Neural cell (in vitro differentiated cells): Measurements from ENCODE around the gene GNAQ. TPM values are rescaled to one million over a fixed set of nuclear protein-coding genes. Genes with fewer than 3 reads are reported as not detected.

ENCODE experiments used
- H2AFZ ChIP-seq: fragments of 200-600, 300-800 bp; sonication (generic), shearing (Covaris generic); 2 replicates; pipeline ENCODE4 v1.6.0; 2014; ENCODE audit warnings: low read depth, mild to moderate bottlenecking, antibody characterized with exemption, low read length, moderate library complexity
- H3F3A ChIP-seq: fragments of 200-600 bp; shearing (Covaris generic); 2 replicates; pipeline ENCODE4 v1.6.1; 2016; ENCODE audit warnings: mild to moderate bottlenecking, moderate library complexity, mixed read lengths, antibody characterized with exemption, low read length; ENCODE audit not compliant: insufficient read depth, poor library complexity, severe bottlenecking
- H3K27ac ChIP-seq: fragments of 200-600, 300-800 bp; sonication (generic), shearing (Covaris generic); 2 replicates; pipeline ENCODE4 v1.5.1; 2014; ENCODE audit warnings: mild to moderate bottlenecking, low read length, moderate library complexity
- H3K27me3 ChIP-seq: fragments of 300-800, 200-600 bp; sonication (generic), shearing (Covaris generic); 2 replicates; pipeline ENCODE4 v1.6.0; 2014; ENCODE audit warnings: mild to moderate bottlenecking, low read depth, low read length, moderate library complexity; ENCODE audit not compliant: insufficient read depth
- H3K36me3 ChIP-seq: fragments of 300-800, 200-600 bp; sonication (generic), shearing (Covaris generic); 2 replicates; pipeline ENCODE4 v1.5.1; 2014; ENCODE audit warnings: mild to moderate bottlenecking, antibody characterized with exemption, low read length, moderate library complexity; ENCODE audit not compliant: insufficient read depth
- H3K4me2 ChIP-seq: fragments of 300-800, 200-600 bp; sonication (generic), shearing (Covaris generic); 2 replicates; pipeline ENCODE4 v1.6.0; 2014; ENCODE audit warnings: mild to moderate bottlenecking, low read length
- H3K4me3 ChIP-seq: fragments of 300-800, 200-600 bp; sonication (generic), shearing (Covaris generic); 2 replicates; pipeline ENCODE4 v1.5.1; 2014; ENCODE audit warnings: mild to moderate bottlenecking, low read length, moderate library complexity
- H3K79me2 ChIP-seq: fragments of 200-600 bp; shearing (Covaris generic); replicated peaks from 2 replicates; pipeline ENCODE4 v1.6.0; 2014; ENCODE audit warnings: mild to moderate bottlenecking, low read length, moderate library complexity; ENCODE audit not compliant: insufficient read depth
- H3K9ac ChIP-seq: fragments of 300-800, 200-600 bp; sonication (generic), shearing (Covaris generic); 2 replicates; pipeline ENCODE4 v1.6.1; 2016; ENCODE audit warnings: mild to moderate bottlenecking, low read length, mixed read lengths
- H3K9me2 ChIP-seq: fragments of 200-600 bp; shearing (Covaris generic); 2 replicates; pipeline ENCODE4 v1.6.1; 2016; ENCODE audit warnings: mild to moderate bottlenecking, low read length, mixed read lengths; ENCODE audit not compliant: insufficient read depth
- H3K9me3 ChIP-seq: fragments of 200-600, 300-800 bp; sonication (generic), shearing (Covaris generic); 2 replicates; pipeline ENCODE4 v1.6.1; 2016; ENCODE audit warnings: mild to moderate bottlenecking, mixed run types, low read length, moderate library complexity, mixed read lengths
- H4K20me1 ChIP-seq: fragments of 200-600 bp; shearing (Covaris generic); 2 replicates; pipeline ENCODE4 v1.6.1; 2016; ENCODE audit warnings: mild to moderate bottlenecking, mixed run types; ENCODE audit not compliant: insufficient read depth
- CTCF ChIP-seq: fragments of 450-650 bp; IDR thresholded peaks from 2 replicates; pipeline ENCODE4 v1.5.1; 2014; ENCODE audit warnings: antibody characterized with exemption, mild to moderate bottlenecking, moderate library complexity; ENCODE audit not compliant: poor library complexity, severe bottlenecking
- EP300 ChIP-seq: fragments of 450-650 bp; conservative IDR thresholded peaks from 2 replicates; pipeline ENCODE4 v1.6.1; 2014; ENCODE audit warnings: antibody characterized with exemption, mild to moderate bottlenecking, moderate library complexity; ENCODE audit not compliant: poor library complexity, severe bottlenecking
- EZH2 ChIP-seq: fragments of 200-600, 300-800 bp; shearing (Covaris generic), sonication (generic); IDR thresholded peaks from 2 replicates; pipeline ENCODE4 v1.6.1; 2014; ENCODE audit warnings: antibody characterized with exemption, low read length, borderline replicate concordance, mild to moderate bottlenecking; ENCODE audit not compliant: insufficient read depth, poor library complexity, severe bottlenecking
- MXI1 ChIP-seq: fragments of 450-650 bp; conservative IDR thresholded peaks from 2 replicates; pipeline ENCODE4 v1.6.1; 2014; ENCODE audit warnings: antibody characterized with exemption, mild to moderate bottlenecking; ENCODE audit not compliant: poor library complexity, severe bottlenecking
- POLR2AphosphoS5 ChIP-seq: IDR thresholded peaks from 2 replicates; pipeline ENCODE4 v1.6.1; 2012
- RAD21 ChIP-seq: fragments of 450-650 bp; conservative IDR thresholded peaks from 2 replicates; pipeline ENCODE4 v1.6.1; 2014; ENCODE audit warnings: antibody characterized with exemption, mild to moderate bottlenecking, moderate library complexity
- SMC3 ChIP-seq: fragments of 450-650 bp; conservative IDR thresholded peaks from 2 replicates; pipeline ENCODE4 v1.6.1; 2014; ENCODE audit warnings: antibody characterized with exemption, mild to moderate bottlenecking, moderate library complexity; ENCODE audit not compliant: poor library complexity
- TAF1 ChIP-seq: IDR thresholded peaks from 2 replicates; pipeline ENCODE4 v1.6.1; 2012; ENCODE audit warnings: low read depth
- polyA plus RNA-seq: library from polyadenylated mRNA; depleted of rRNA; stranded (reverse); fragments of >200 nt; gene quantifications from 2 replicates; pipeline ENCODE4 v1.2.3, GENCODE V29; 2014
- TF ChIP-seq, protein P1 (sequence below): IDR thresholded peaks from 2 replicates; pipeline ENCODE4 v1.6.1; 2012; ENCODE audit warnings: borderline replicate concordance

The GNAQ gene
- polyA plus RNA-seq, 1 donor from 2014 or later, result 86.7 TPM

- no peaks in the 10 kb centered on the region for H3F3A ChIP-seq
- H3K36me3 ChIP-seq, result no peaks in the 10 kb centered on the region
- no peaks in the 10 kb centered on the region for H4K20me1 ChIP-seq
- no peak overlapping the region for H3K4me2 ChIP-seq
- TF ChIP-seq RAD21, result no peak
- TF ChIP-seq EP300, result no peak
- TF ChIP-seq SMC3, result no peak
- TF ChIP-seq TAF1, result no peak
- no peak for TF ChIP-seq MXI1
- TF ChIP-seq POLR2AphosphoS5, result no peak
- no peak for TF ChIP-seq CTCF
- TF ChIP-seq, protein P1, sequence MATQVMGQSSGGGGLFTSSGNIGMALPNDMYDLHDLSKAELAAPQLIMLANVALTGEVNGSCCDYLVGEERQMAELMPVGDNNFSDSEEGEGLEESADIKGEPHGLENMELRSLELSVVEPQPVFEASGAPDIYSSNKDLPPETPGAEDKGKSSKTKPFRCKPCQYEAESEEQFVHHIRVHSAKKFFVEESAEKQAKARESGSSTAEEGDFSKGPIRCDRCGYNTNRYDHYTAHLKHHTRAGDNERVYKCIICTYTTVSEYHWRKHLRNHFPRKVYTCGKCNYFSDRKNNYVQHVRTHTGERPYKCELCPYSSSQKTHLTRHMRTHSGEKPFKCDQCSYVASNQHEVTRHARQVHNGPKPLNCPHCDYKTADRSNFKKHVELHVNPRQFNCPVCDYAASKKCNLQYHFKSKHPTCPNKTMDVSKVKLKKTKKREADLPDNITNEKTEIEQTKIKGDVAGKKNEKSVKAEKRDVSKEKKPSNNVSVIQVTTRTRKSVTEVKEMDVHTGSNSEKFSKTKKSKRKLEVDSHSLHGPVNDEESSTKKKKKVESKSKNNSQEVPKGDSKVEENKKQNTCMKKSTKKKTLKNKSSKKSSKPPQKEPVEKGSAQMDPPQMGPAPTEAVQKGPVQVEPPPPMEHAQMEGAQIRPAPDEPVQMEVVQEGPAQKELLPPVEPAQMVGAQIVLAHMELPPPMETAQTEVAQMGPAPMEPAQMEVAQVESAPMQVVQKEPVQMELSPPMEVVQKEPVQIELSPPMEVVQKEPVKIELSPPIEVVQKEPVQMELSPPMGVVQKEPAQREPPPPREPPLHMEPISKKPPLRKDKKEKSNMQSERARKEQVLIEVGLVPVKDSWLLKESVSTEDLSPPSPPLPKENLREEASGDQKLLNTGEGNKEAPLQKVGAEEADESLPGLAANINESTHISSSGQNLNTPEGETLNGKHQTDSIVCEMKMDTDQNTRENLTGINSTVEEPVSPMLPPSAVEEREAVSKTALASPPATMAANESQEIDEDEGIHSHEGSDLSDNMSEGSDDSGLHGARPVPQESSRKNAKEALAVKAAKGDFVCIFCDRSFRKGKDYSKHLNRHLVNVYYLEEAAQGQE, result no peak
- no peak for TF ChIP-seq EZH2
- H2AFZ ChIP-seq, result no peak overlapping the region
- H3K9ac ChIP-seq, result no peak overlapping the region
- H3K9me3 ChIP-seq, result no peaks in the 10 kb centered on the region
- H3K4me3 ChIP-seq, result no peak overlapping the region
- H3K27ac ChIP-seq, result no peak overlapping the region
- H3K27me3 ChIP-seq, result no peaks in the 10 kb centered on the region
- H3K9me2 ChIP-seq, result no peaks in the 10 kb centered on the region
- no peaks in the 10 kb centered on the region for H3K79me2 ChIP-seq
Measured at GRCh38 chr9:77898864-77899263, 132.7 kb downstream of the GNAQ start.

DNA sequence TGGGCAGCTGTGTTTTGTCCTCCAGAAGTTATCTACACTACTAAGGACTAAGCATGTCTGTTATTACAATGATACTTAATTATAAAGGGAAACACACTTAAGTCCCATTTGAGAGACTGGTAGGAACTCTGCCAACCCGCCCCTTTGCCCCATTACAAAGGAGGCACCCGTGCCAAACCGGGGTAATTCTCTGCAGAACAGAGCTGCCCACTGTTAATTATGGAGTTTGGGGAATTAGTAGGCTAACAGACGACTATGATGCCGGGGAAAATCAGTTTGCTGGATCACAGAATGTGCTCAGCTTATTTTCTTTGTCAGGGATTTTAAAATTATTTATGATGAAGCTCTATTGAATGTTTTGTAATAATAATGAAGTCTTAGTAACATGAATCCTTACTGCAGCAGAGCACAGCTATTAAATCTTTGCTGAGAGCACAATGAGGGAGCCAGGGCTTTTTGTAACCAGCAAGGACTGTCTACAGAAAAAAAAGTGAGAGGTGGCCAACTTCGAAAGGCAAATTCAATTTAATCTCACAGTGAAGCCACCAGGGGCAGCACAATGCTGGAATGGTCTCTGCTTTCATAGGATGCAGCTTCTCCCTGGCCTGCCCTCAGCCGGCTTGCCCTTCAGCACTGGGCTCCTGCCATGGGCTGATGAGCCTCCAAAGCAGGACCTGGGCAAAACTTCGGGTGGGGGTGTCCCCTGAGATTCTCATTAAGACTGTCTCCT, 134.5 kb downstream of the GNAQ start:
- no peak for TF ChIP-seq EP300
- TF ChIP-seq CTCF, result peak; percentile 11
- H3K4me3 ChIP-seq, result no peak overlapping the region
- no peaks in the 10 kb centered on the region for H3K9me3 ChIP-seq
- no peaks in the 10 kb centered on the region for H4K20me1 ChIP-seq
- no peaks in the 10 kb centered on the region for H3K79me2 ChIP-seq
- H3K36me3 ChIP-seq, result no peaks in the 10 kb centered on the region
- no peaks in the 10 kb centered on the region for H3K9me2 ChIP-seq
- H3K4me2 ChIP-seq, result no peak overlapping the region
- H3K9ac ChIP-seq, result no peak overlapping the region
- H3K27me3 ChIP-seq, result no peaks in the 10 kb centered on the region
- no peaks in the 10 kb centered on the region for H3F3A ChIP-seq
- no peak overlapping the region for H3K27ac ChIP-seq
- H2AFZ ChIP-seq, result no peak overlapping the region
